Dermis microvascular lymphatic vessel endothelial cell (primary cell): ENCODE data around the gene CERS5. TPM values are rescaled to one million over a fixed set of nuclear protein-coding genes. Genes with fewer than 3 reads are reported as not detected.
A peak's percentile ranks its signal among the peaks of the same experiment; 100 is the strongest.

ENCODE experiments used
- DNase-seq, 2 donors: peaks; one replicate each; pipeline versions ENCODE4 v3.0.0 to v3.0.0-alpha.2; 2010; ENCODE audit warnings: low read depth in 2 of 2
- total RNA-seq: library from RNA; depleted of rRNA; stranded (reverse); fragments of >200 nt; gene quantifications from 2 replicates; pipeline ENCODE4 v1.2.1, GENCODE V29; 2014

Gene CERS5
- total RNA-seq, 1 donor from 2014 or later = 28.1 TPM

DNA sequence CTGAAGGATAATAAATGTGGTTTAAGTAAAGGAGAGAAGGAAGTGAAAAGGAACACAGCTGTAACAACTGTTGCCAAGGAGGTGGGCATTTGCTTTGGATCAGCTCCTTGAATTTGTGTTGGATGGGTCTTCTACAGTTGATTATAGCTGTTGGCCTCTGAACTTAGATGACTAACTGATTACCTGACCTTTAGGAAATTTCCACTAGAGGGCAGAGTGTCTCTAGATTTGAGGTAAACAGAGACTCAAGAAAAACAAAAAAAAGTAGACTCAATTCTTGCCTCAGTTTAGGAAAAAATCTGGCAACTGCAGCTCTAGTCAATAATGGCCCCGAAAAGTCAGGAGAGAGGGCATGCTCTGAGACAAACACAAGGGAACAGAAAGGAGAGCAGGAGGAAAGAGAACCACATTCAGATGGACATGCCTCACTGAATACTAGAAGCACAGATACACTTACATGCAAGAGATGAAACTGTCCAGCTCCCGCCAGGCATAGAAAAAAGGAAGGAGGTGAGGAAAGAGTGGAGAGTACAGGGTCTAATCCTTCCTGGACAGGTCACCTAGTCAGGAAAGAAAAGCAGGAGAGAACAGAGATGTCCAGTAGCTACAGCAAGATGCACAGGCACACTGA, 34.5 kb downstream of the CERS5 start:
- peak in 1 of 2 donors; percentile 66 for DNase-seq

DNA sequence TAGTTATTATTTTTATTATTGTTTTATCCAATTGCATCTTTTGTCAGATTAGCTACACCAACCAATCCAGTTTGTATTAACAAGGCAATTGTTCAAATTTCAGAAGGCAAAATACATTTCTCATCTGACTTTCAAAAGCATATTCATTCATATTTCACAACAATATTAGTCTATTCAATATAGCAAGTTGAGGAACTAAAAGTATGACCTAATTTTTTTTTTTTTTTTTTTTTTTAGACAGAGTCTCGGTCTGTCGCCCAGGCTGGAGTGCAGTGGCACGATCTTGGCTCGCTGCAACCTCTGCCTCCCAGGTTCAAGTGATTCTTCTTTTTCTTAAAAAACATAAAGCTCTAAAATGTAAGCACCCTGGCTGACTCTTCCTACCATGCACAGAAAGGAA, 37.9 kb downstream of the CERS5 start:
- DNase-seq = no peak

DNA sequence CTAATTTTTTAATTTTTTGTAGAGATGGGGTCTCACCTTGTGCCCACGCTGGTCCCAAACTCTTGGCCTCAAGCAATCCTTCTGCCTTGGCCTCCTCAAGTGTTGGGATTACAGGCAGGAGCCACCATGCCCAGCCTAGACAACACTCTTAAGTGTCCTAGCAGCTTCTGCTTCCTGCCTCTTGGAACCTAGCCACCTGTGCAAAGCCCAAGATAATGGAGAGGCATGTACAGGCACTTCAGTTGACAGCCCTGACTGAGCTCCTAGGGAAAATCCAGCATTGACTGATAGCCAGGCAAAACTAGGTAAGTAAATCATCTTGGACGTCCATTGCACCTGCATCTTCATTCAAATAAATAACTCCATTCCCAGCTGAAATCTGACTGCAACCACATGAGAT, 39.6 kb downstream of the CERS5 start:
- DNase-seq = no peak

DNA sequence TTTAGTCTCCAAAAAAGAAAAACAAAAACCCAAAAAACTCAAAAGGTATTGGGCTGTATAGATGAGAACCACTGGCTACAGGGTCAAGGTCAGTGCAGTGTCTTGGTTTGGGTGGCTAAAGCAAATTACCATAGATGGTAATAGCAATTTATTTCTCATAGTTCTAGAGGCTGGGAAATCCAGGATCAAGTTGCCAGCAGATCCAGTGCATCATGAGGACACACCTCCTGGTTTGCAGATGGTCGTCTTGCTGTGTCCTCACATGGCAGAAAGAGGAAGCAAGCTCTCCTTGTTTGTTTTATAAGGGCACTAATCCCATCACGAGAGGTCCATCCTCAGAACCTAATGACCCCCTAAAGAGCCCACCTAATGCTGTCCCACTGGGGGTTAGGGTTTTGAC, 44.0 kb downstream of the CERS5 start:
- DNase-seq = no peak

DNA sequence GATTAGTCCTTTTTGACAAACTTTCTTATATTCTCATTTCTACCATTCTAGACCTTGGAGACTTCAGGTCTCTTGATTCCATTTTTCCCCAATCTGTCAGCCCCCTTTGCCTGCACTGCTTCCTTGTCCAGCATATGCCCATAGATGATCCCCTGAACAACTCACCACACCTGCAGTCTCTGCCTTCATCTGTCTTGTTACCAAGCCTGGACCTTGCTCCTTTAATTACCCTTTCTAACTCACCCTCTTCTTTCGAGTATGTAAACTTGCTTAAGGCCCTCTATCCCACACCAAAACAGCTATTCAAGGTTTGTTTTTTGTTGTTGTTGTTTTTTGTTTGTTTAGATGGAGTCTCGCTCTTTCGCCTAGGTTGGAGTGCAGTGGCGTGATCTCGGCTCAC, 45.5 kb downstream of the CERS5 start:
- DNase-seq = no peak

DNA sequence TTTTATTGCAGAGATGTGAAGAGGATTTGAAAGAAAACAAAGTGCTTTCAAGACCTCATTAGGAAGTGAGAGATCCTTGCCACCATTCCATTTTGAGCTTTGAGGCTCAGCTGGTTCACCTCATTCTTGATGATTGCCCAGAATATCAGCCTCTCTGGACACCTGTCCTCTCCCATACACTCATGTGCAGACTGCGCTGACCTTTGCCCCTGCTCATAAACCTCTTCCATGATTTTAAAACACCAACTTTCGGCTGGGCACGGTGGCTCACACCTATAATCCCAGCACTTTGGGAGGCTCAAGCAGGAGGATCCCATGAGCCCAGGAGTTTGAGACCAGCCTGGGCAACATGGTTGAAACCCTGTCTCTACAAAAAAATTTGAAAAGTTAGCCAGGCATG, 46.2 kb downstream of the CERS5 start:
- no peak for DNase-seq

DNA sequence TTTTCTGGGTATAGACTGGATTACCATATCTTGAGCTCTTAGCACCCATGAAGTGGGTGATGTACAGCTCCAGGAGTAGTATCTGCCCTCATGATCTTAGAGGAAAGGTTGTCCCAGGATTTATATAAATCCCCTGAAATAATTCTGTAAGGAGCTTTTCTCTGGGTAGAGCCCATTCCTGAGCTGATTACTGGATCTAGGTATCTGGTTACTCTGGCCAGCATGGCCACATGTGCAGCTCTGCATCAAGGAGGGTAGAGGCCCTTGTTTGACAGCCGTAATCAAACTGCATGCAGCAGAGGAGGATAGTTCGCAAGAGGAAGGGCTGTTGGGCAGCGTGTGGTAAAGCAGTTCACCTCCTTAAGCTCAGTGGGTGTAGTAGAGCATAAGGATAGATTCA, 46.6 kb downstream of the CERS5 start:
- DNase-seq = no peak

DNA sequence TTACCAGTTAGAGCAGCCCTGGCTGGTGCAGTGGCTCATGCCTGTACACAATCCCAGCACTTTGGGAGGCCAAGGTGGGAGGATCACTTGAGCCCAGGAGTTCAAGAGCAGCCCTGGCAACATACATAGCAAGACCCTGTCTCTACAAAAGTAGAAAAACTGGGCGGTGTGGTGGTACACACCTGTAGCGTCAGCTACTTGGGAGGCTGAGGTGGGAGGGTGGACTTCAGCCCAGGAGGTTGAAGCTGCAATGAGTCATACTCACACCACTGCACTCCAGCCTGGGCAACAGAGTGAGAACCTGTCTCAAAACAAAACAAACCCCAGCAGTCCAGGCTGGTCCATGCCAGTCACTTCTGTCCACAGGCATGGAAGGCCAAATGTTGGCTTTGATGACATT, 47.8 kb downstream of the CERS5 start:
- no peak for DNase-seq

DNA sequence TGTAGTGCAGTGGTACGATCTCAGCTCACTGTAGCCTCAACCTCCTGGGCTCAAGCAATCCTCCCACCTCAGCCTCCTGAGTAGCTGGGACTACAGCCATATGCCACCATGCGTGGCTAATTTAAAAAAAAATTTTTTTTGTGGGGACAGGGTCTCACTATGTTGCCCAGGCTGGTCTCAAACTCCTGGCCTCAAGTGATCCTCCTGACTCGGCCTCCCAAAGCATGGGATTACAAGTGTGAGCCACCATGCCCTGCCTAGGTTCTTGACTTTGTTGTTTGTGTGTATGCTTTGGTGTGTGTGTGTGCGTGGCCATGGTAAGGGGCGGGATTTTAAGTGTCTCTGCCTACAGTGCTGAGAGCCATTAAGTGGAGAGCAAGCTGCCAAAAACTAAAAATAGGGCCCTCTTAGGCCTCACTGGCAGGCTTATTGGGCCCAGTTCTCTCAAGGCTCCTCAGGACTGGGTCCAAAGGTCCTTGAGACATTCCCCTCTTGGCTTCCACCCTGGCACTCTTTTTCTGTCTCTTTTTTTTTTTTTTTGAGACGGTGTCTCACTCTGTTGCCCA, 50.0 kb downstream of the CERS5 start:
- no peak for DNase-seq

DNA sequence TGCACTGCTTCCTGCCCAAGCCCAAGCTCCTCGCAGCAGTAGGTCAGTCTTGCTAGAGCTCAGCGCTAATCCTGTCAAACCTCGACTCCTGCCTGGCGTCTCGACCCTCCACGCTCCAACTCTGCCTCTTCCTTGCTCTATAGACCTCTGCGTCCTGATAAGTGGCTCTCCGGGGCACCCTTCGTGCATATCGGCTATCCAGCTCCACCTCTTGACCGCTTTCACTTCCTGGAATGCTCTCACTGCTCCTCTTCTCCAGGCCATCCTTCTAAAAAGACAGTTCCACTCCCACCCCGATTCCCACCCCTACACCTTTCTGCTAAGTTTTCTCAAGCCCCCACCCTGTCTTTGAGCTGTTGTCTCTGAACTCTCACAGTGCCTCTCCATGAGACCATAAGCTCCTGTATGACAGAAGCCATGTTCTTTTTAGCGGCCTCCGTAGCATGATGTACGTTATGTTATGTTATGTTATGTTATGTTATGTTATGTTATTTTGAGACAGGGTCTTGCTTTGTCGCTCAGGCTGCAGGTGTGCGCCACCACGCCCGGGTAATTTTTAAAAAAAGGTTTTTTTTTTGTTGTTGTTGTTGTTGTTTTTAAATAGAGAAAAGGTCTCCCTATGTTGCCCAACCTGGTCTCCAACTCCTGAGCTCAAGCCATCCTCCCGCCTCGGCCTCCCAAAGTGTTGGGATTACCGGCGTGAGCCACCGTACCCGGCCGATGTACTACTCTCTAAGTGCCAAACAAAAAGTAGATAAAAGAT, 54.5 kb downstream of the CERS5 start:
- no peak for DNase-seq

DNA sequence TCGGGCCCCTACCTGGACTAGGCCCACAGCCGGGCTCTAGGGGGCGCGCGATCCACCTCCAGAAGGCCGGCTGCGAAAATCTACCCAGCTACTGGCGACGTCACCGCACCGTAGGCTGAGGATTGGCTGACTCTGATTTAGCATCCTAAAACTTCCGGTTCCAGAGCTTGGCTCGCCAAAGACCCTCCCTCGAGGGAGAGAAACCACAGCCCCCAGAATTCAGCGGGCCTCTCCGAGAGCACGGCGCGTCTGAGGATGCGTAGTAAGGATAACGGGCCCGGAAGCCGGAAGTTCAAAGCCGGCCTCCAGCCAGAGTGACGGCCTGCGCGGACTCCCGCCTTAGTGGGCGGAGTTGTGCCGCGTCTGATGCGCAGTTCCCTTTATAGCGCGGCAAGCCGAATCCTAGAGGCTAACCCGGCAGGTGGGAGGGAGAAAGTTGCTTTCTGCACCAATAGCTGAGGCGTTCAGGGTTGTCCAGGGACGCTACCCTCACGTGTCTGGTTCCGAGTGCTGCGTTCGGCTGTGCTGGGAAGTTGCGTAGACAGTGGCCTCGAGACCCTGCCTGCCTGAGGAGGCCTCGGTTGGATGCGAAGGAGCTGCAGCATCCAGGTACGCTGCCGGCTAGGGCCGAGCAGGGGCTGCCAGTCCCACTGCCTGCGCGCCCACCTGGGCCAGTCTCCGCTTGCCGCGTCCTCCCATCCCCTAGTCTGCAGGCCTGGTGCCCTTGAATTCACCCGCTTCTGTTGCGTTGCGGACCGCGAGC, 55.3 kb downstream of the CERS5 start, which contains the start of gene COX14:
Gene COX14 (plus strand): TSS at position 544 of the 763 bp plus-strand sequence. CDS start 7,808 bp downstream, outside the sequence.
- DNase-seq = peak; percentile 99 to 100

DNA sequence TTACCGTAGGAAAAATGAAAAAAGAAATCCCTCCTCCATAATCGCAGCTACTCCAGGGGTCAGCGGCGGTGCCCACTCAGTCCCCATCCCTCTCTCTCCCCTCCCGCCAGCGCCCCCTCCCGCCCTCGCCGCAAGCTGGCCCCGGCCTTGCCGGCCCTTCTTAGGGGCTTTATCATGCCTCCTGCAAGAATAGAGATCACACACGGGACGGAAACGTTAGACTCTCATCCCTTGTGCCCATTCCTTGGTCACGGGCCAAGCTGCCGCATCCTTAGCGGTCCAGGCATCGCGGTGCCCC, 55.8 kb downstream of the CERS5 start:
- no peak for DNase-seq

DNA sequence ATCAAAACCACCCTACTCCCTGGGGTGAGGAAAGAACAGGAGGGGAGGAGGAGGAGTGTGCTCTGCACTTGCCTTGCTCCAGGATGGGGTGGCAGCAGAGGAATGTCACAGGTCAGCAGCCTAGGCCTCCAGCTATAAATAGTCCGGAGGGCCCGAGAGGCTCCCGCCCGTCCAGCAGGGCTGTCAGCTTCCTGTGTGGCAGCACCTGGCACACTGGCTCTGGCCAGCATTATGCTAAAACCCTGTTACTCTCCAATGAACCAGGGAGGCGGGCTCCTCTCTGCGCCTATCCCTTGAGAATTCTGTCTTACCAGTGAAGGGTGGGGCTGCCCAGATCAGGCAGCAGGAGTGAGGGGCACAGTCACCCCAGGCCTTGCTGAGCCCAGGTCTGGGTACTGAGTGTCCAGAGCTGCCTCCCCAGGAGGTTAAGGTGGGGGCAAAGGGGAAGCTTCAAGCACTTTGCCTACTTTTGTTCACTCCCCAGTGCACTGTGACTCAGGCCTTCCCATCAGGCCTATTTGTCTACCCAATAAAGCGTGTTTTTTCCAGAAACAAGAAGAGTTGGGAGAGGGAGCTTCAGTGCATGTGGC, 56.3 kb downstream of the CERS5 start:
- DNase-seq = no peak

DNA sequence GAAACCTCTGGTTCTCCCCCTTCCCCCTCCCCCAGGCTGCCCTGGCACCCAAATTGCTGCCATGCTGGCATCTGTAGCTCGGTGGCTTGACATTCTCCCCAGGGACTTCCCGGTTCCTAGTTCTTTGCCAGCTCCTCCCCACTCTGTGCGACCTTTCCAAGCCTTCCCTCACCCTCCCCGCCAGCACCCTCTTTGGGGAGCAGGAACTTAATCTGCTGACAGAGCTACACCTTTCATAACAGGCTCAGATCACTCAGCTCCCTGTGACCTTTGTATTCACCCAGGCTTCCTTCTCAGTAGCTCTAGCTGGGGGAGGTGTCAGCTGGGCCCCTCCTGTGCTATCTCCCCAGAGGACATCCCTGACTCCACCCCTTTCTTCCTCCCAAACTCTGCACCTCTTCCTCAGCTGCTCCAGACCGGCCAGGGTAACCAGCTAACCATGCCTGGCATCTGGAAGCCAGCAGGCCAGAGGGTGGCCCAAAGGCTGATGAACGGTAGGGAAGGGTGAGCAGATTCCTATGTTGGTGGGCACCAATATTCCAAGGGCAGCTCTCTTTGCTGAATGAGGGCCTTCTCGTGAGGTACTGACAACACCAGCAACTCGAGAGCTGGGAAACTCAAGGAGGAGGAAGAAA, 56.9 kb downstream of the CERS5 start:
- DNase-seq = no peak

DNA sequence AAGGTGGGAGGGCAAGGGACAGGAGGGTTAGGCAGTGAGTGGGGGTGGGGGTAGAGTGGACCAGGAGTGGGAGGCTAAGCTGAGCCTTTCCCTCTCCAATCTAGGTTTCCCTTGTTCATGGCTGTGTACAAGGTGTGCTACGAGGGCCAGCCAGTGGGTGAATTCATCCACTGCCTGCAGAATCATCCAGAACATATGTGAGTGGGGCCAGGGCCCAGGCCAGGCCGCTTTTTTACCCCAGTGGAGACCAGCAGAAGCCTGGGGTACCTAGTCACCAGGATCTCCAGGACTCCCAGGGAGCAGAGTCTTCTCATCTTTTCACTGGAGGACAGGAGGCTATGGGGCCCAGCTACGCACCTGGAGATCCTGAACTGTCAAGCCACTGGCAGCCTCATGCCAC, 57.9 kb downstream of the CERS5 start:
- DNase-seq = no peak

DNA sequence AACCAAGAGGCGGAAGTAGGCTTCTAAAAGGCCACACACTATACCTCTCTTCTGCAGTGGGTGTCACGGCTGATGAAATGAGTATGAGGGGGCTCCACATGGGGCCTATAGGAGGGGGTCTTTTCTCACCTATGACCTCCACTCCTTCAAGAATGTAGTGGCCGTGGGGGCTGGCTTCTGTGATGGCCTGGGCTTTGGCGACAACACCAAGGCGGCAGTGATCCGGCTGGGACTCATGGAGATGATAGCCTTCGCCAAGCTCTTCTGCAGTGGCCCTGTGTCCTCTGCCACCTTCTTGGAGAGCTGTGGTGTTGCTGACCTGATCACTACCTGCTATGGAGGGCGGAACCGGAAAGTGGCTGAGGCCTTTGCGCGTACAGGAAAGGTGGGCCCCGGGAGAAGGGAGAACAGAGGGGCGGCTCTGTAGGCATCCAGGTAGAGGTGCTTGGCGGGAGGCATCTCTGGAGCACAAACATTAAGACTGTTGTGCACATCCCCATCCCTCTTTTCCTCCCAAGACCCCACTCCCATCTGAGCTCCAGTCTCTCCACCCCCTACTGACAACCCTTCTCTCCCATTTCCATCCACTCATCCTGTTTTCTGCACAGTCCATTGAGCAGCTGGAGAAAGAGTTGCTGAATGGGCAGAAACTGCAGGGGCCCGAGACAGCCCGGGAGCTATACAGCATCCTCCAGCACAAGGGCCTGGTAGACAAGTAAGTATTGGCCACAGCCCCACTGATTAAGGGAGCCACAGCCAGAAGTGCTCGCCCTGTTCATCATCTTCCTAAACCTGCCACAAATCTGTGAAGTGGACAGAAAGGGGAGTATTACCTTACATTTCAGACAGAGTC, 59.5 kb downstream of the CERS5 start:
- DNase-seq = no peak

DNA sequence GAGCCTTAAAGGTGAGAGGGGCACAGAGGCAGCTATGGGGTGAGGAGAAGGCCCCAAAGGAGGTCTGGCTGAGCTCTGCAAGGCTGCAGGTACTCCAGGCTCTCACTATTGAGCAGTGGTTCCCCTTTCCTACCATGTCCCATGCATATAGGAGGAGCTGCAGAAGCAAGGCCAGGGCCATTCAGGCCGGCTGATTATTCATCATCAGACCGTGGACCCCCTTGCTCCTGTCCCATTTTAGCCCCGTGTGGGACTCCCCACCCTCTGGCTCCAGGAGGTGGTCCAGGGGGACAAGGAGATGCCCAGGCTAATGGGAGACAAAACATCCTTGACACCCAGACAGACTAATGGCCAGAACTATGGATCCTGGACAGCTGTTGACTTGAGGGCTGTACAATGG, 60.3 kb downstream of the CERS5 start:
- no peak for DNase-seq

DNA sequence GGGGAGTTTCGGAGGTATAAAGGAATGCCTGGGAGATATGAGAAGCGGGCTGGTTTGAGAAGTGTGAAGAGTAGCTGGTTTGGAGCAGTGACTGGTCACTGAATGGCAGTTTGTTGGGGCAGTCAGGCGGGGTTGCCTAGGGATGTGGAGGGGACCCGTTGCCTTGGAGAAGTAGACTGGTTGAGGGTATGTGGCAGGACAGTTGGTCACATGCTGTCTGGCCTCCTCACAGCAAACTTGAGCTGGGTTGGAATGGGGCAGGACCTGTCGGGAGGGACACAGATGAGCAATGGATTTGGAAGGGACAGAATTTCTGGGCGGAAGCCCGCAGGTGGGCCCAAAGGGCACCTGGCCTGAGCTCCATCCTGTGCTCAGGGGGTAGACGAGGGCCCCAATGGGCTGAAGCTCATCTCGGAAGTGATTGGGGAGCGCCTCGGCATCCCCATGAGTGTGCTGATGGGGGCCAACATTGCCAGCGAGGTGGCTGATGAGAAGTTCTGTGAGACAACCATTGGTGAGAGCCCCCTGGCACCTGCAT, 61.2 kb downstream of the CERS5 start:
- DNase-seq = no peak

DNA sequence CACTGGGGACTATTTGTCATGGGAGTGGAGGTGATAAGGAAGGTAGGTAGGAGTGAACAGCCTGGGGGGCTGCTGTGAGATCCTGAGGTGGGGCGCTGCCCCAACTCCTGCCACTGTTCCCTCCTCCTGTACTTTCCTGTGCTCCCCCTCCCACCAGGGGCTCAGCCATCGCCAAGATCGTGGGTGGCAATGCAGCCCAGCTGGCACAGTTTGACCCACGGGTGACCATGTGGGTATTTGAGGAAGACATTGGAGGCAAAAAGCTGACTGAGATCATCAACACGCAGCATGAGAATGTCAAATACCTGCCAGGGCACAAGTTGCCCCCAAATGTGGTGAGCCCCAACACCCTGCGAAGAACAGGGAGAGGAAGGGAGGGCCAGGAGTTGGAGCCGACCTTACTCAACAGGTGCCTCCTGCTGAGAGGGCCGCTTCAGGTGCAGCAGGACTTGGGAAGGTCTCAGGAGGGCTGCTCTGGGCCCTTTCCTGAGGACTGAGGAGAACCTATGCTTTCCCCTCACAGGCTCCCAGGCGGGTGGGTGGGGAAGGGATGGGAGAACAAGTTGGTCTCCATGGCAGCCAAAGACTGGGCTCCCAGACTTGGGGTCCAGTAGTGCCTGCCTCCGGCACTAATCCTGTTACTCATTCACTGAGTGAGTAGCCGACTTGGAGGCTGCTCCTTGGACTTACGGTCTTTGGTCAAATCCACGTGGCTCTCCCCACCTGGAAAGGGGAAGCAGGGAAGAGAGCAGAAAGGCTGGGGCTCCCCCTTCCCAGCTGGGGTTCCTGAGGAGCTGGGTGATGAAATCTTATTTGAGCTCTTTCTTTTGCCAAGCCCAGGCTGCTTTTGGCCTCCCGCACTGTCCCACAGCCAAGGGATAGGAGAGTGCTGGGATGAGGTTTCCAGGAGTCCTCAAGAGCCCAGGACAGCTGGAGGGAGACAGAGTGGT, 62.5 kb downstream of the CERS5 start:
- DNase-seq = no peak
